Stimulated activated CD8-positive, alpha-beta memory T cell treated with anti-CD3 and anti-CD28 coated beads, Interleukin-2, amount 100 ng/mL, for 1 hour (primary cell): ENCODE results near the gene TIMM44.

Experiments used
- DNase-seq, 2 donors: peaks; one replicate each; pipeline ENCODE4 v3.0.0-alpha.2; 2020; ENCODE audit warnings: low read depth in 2 of 2

TIMM44 gene

GRCh38 chr19:7914099-7914498 is 29.4 kb downstream of the TIMM44 start:
- no peak for DNase-seq

- no peak for DNase-seq
These were observed 29.8 kb downstream of the TIMM44 start for GRCh38 chr19:7913652-7914051.

- no peak for DNase-seq
These were observed 30.5 kb downstream of the TIMM44 start for GRCh38 chr19:7912697-7913564.

- DNase-seq, result no peak
These were observed 31.2 kb downstream of the TIMM44 start for GRCh38 chr19:7912144-7912696.

- no peak for DNase-seq
These were observed 31.8 kb downstream of the TIMM44 start for GRCh38 chr19:7911508-7912143.

- no peak for DNase-seq
These were observed 32.9 kb downstream of the TIMM44 start for GRCh38 chr19:7910321-7911161.

GRCh38 chr19:7909471-7910067 is 33.9 kb downstream of the TIMM44 start:
- no peak for DNase-seq

- no peak for DNase-seq
These were observed 34.6 kb downstream of the TIMM44 start for GRCh38 chr19:7908742-7909461.

- DNase-seq, result no peak
These were observed 35.3 kb downstream of the TIMM44 start for GRCh38 chr19:7908078-7908699.

GRCh38 chr19:7907544-7907943 is 35.9 kb downstream of the TIMM44 start:
- no peak for DNase-seq

- no peak for DNase-seq
These were observed 36.3 kb downstream of the TIMM44 start for GRCh38 chr19:7907122-7907521.

- DNase-seq, result no peak
These were observed 37.6 kb downstream of the TIMM44 start for GRCh38 chr19:7905859-7906258.

GRCh38 chr19:7905268-7905667 is 38.2 kb downstream of the TIMM44 start:
- DNase-seq, result no peak

- DNase-seq, result peak; percentile 37 to 39
These were observed 39.1 kb downstream of the TIMM44 start for GRCh38 chr19:7904074-7905020.

GRCh38 chr19:7903244-7904073 is 40.0 kb downstream of the TIMM44 start, which contains the start of gene MAP2K7:
MAP2K7 (plus strand) TSS chr19:7903877; CDS start chr19:7903945, 68 bp downstream.
- DNase-seq, result peak; percentile 100

GRCh38 chr19:7902796-7903243 is 40.6 kb downstream of the TIMM44 start:
- no peak for DNase-seq

- DNase-seq, result no peak
These were observed 42.1 kb downstream of the TIMM44 start for GRCh38 chr19:7901337-7901736.

GRCh38 chr19:7900931-7901330 is 42.5 kb downstream of the TIMM44 start:
- no peak for DNase-seq
